ENCODE results near the gene MRTFA. TPM values are rescaled to one million over a fixed set of nuclear protein-coding genes. Genes with fewer than 3 reads are reported as not detected.

The MRTFA gene
- total RNA-seq, 4 donors from 2014 or later = 46.0 to 408 (median 90.0) TPM

GRCh38 chr22:40593460-40594273 lies 42.9 kb downstream of the MRTFA start:
- WGBS, 2 donors (ENCODE audit: low coverage in 1 of 2) = 47 to 50% methylated on average over 3 to 5 of the region's 5 CpGs
- in situ Hi-C loops (cut with MboI; ENCODE audit: low pct_ligation_motif_present in 1 of 4, low pct_unique_long_range_greater_than_20kb in 1 of 4, low sequenced_read_pairs in 3 of 4) = no loop called here
- Histone ChIP-seq H3K4me3 (no peak overlapping the region), H3K27ac (peak overlapping the region in 3 of 4 donors; percentile 10 to 26 (median 12)), H3K27me3 (no peaks in the 10 kb centered on the region), H3K9me3 (no peaks in the 10 kb centered on the region), H3K36me3 (no peaks in the 10 kb centered on the region), H3K4me1 (peaks cover 28 to 61% (median 41%) of the 10 kb centered on the region in 4 donors)
- intact Hi-C loops (cut with DNase I; ENCODE audit: low total_unique reads) = no loop called here
- TF ChIP-seq POLR2A (IDR thresholded peaks at IDR 0.05) = no peak
- TF ChIP-seq CTCF (IDR thresholded peaks at IDR 0.05) = no peak
- no peak for TF ChIP-seq POLR2AphosphoS5 (IDR thresholded peaks at IDR 0.05)
- no peak for TF ChIP-seq EP300 (IDR thresholded peaks at IDR 0.05; ENCODE audit: low read depth)
- no peak for DNase-seq

DNA sequence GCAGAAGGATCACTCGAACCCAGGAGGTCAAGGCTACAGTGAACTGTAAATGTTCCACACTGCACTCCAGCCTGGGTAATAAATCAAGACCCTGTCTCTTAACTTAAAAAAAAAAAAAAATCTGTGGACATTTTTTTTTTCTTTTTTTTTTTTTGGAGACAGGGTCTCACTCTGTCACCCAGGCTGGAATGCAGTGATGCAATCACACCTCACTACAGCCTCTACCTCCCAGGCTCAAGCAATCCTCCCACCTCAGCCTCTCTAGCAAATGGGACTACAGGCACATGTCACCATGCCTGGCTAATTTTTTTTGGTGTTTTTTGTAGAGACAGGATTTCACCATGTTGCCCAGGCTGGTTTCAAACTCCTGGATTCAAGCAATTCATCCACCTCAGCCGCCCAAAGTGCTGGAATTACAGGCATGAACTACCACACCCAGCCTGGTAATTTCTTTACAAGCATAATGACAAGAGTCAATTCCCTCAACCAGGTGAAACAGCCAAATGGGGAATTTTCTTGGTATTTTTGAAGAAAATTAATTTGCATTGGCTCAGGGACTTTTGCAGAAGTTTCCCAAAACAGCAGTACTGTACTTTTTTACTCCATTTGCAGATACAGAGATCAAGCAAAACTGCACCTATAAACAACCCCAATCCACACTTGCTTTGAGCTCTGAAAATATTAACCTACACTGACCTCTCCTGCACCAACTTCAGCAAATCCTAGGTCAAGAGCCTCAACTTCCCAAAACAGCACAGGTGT lies 44.0 kb downstream of the MRTFA start:
- no peaks in the 10 kb centered on the region for H3K27me3 ChIP-seq
- H3K4me3 ChIP-seq = no peak overlapping the region
- H3K27ac ChIP-seq = peak overlapping the region in 2 of 4 donors; percentile 18 to 47
- 61 to 71% methylated on average over 1 to 2 of the region's 2 CpGs for WGBS, 2 donors (ENCODE audit: low coverage in 1 of 2)
- H3K9me3 ChIP-seq = no peaks in the 10 kb centered on the region
- DNase-seq = peak; percentile 36
- intact Hi-C loops (cut with DNase I; ENCODE audit: low total_unique reads) = no loop called here
- peaks cover 20 to 50% (median 34%) of the 10 kb centered on the region in 4 donors for H3K4me1 ChIP-seq
- in situ Hi-C loops (cut with MboI; ENCODE audit: low pct_ligation_motif_present in 1 of 4, low pct_unique_long_range_greater_than_20kb in 1 of 4, low sequenced_read_pairs in 3 of 4) = no loop called here
- H3K36me3 ChIP-seq = no peaks in the 10 kb centered on the region
- TF ChIP-seq EP300 (IDR thresholded peaks at IDR 0.05; ENCODE audit: low read depth) = no peak
- TF ChIP-seq CTCF (IDR thresholded peaks at IDR 0.05) = no peak
- TF ChIP-seq POLR2AphosphoS5 (IDR thresholded peaks at IDR 0.05) = no peak
- TF ChIP-seq POLR2A (IDR thresholded peaks at IDR 0.05) = no peak

- no peak overlapping the region for H3K4me3 ChIP-seq
- WGBS, 2 donors (ENCODE audit: low coverage in 1 of 2) = 94% methylated on average over 3 to 7 of the region's 7 CpGs
- no peaks in the 10 kb centered on the region for H3K9me3 ChIP-seq
- in situ Hi-C loops (cut with MboI; ENCODE audit: low pct_ligation_motif_present in 1 of 4, low pct_unique_long_range_greater_than_20kb in 1 of 4, low sequenced_read_pairs in 3 of 4) (no loop called here), intact Hi-C loops (cut with DNase I; ENCODE audit: low total_unique reads) (no loop called here)
- peaks cover 0 to 6% (median 0%) of the 10 kb centered on the region in 4 donors for H3K36me3 ChIP-seq
- TF ChIP-seq CTCF (IDR thresholded peaks at IDR 0.05) (no peak), POLR2A (IDR thresholded peaks at IDR 0.05) (no peak), POLR2AphosphoS5 (IDR thresholded peaks at IDR 0.05) (no peak), EP300 (IDR thresholded peaks at IDR 0.05; ENCODE audit: low read depth) (no peak)
- H3K27me3 ChIP-seq = no peaks in the 10 kb centered on the region
- peaks cover 9 to 19% (median 16%) of the 10 kb centered on the region in 4 donors for H3K4me1 ChIP-seq
- H3K27ac ChIP-seq = no peak overlapping the region
- DNase-seq = no peak
Measured at GRCh38 chr22:40588726-40589125, 47.8 kb downstream of the MRTFA start.

- Histone ChIP-seq H3K9me3 (no peaks in the 10 kb centered on the region), H3K27me3 (no peaks in the 10 kb centered on the region), H3K36me3 (peaks cover 0 to 6% (median 0%) of the 10 kb centered on the region in 4 donors), H3K4me3 (no peak overlapping the region), H3K4me1 (peaks cover 0 to 4% (median under 1%) of the 10 kb centered on the region in 4 donors), H3K27ac (no peak overlapping the region)
- TF ChIP-seq CTCF (IDR thresholded peaks at IDR 0.05) (no peak), EP300 (IDR thresholded peaks at IDR 0.05; ENCODE audit: low read depth) (no peak), POLR2A (IDR thresholded peaks at IDR 0.05) (no peak), POLR2AphosphoS5 (IDR thresholded peaks at IDR 0.05) (no peak)
- in situ Hi-C loops (cut with MboI; ENCODE audit: low pct_ligation_motif_present in 1 of 4, low pct_unique_long_range_greater_than_20kb in 1 of 4, low sequenced_read_pairs in 3 of 4) (no loop called here), intact Hi-C loops (cut with DNase I; ENCODE audit: low total_unique reads) (no loop called here)
- 99% methylated on average over 5 of the region's 5 CpGs; no CpG with 5 or more reads in 1 of the 2 donors for WGBS, 2 donors (ENCODE audit: low coverage in 1 of 2)
- DNase-seq = no peak
Measured at GRCh38 chr22:40586781-40587180, 49.7 kb downstream of the MRTFA start.
